Renal pelvis (tissue), 4 donors: ENCODE measurements around the gene ARHGEF17. TPM values are rescaled to one million over a fixed set of nuclear protein-coding genes. Genes with fewer than 3 reads are reported as not detected.

Source experiments
- DNase-seq: peaks from one replicate; pipeline ENCODE4 v3.0.0-alpha.2; 2013
- polyA plus RNA-seq, 3 donors: library from polyadenylated mRNA; unstranded; fragments of 120-200 nt; gene quantifications; one replicate each; pipeline ENCODE4 v1.2.1, GENCODE V29; 2013; ENCODE audit not compliant: insufficient read length in 3 of 3

The ARHGEF17 gene
- polyA plus RNA-seq, 3 donors = 91.9 to 121 (median 107) TPM

DNA sequence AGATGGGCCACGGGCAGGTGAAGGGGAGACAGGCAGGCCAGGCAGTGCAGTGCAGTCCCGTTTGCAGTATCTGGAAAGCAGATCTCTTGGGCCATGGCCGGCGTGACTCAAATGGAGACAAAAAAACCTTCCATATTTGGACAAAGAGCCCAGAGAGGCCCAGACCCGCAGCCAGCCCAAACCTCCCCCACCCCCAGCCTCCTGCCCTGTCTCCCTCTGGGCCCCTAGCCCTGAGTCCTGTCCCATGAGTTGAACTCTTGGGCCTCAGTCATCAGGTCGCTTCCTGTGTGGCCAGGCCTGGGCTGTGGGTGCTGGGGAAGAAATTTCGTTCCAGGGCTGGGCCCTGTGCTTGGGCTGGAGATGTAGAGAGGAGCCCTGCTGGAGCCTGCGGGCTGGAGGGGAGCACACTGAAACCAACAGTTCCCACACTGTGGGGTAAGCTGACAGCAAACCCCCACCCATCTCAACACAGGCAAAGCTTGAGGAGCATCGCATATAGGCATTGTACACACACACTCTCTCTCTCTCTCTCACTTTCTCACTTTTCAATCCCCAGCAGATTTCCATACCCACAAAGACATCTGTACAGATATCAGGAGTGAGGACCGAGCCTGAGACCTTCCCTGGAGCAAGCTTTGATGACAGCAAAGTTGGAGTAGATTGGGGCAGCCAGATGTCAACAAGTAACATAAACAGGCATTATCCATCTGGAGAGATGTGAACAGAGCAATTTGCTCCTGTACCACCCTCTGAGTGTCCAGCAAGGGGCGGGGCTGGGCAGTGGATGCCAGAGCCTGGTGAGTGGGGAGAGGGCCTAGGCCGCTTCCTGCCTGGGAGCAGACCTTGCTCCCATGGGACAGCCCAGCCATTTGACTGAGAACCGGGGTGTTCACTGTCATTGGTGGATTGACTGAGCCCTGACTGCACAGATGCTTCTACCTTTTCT, 17.2 kb downstream of the ARHGEF17 start:
- no peak for DNase-seq

- no peak for DNase-seq
Measured at GRCh38 chr11:73326929-73327811, 19.1 kb downstream of the ARHGEF17 start.

- no peak for DNase-seq
Measured at GRCh38 chr11:73327812-73328364, 19.8 kb downstream of the ARHGEF17 start.

DNA sequence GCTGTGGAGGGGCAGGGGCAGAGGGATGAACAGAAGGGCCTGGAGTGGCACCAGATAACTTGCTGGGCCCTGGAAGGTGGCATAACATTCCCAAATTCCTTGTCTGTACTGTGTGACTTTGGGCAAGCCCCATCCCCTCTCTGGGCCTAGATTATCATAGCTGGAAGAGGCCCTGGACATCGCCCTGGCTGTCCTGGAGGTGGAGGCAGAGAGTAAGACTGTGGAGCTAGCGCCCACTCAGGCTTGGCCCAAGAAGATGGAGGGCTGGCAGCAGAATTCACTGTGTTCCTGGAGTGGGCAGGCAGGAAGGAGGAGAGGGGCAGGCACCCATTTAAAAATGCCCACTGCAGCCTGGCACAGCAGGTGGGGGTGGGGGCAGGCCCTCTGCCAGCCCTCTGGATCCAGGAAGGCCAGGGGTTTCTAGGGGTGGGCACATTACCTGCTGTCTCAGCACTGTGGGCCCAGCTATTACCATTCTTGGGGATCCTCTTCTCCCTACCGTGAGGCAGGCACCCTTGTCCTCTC, 22.6 kb downstream of the ARHGEF17 start:
- DNase-seq = no peak

DNA sequence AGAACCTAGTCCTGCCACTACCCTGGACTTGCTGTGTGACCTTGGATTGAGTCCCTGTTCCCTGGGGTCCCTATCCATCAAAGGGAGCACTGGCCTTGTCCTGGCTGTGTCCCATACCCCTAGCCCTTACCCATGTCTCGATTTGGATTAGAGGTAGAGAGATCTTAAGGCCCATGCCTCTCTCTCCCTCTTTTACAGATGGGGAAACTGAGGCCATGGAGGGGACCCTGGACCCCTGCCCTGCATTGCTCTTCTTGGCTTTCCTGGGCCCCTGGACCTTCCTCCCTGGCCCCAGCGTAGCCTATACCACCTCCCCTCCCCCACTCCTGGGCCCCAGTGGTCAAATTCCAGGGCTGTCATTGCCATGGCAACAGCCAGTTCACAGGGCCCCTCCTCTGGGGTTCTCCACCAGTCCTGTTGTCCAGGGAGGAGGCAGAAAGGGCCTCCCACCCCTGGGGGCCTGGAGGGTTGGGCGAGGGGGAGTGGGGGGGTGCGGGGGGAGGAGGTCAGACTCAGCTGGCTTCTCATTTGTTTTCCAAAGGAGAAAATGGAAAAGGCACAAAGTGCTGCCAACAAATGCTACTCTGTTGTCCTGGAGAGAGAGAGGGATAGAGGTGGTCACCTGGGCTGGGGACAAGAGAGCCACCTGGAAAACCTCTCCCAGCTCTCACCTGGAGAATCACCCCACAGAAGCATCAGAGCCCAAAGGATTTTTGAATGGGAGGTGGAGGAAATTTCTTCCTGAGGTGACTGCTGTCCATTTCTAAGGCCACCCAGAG, 23.3 kb downstream of the ARHGEF17 start:
- peak; percentile 89 for DNase-seq

- DNase-seq = no peak
Measured at GRCh38 chr11:73333173-73333572, 25.1 kb downstream of the ARHGEF17 start.

- DNase-seq = no peak
Measured at GRCh38 chr11:73333640-73334383, 25.7 kb downstream of the ARHGEF17 start.

- peak; percentile 35 for DNase-seq
Measured at GRCh38 chr11:73334384-73335203, 26.5 kb downstream of the ARHGEF17 start.

- DNase-seq = peak; percentile 90
Measured at GRCh38 chr11:73335204-73335923, 27.3 kb downstream of the ARHGEF17 start.

DNA sequence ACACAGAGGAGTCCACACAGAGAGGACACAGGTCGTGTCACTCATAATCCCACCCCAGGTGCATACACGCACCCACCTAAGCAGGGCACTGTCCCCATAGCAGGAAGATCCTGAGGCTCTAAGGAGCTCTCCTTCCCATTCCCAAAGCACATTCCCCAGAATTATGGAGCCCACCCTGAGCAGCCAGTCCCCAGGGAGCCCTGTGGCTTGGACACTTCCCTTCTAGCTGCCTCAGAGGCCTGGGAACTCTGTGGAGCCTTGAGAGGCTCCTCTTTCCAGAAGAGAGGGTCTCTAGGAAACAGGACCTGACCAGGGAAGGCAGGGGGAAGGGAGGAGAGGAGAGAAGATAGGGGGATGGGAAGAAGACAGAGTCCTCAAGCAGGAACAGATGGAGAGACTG, 29.8 kb downstream of the ARHGEF17 start:
- no peak for DNase-seq

DNA sequence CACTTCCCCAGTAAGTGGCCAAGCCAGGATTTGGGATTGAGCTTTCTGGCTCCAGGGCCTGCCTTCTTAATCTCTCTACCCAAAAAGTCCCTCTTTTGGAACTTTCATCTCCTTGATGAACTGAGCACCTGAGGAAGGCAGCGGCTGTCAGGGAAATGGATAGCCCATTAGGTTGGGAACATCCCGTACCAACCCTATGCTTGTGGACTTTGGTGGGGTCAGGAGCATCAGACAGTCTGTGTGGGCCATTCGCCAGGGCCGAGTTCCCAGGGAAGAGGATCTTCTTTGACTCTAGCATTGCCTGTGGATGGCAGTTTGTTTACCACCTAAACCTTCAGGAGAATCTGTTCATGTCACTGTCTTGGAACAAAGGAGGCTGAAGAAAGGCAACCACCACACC, 30.2 kb downstream of the ARHGEF17 start:
- DNase-seq = no peak

DNA sequence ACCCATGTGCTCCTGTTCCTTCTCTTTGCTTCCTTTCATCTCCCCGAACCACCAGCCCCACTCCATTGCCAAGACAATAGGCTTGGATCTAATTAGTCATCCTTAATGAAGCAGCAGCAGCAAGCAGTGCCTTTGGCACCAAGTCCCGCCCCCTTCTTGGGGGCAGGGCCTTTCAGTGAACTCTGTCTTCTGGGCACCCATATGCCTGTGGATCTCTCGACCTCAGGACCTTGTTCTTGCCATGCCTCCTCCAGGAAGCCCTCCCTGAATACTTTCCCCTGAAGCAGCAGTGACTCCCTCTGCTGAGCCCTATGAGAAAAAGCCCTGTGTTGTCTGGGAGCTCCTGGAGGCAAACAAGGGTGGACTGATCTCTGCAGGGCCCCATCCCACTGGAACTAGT, 32.1 kb downstream of the ARHGEF17 start:
- no peak for DNase-seq

GRCh38 chr11:73342633-73343032, 34.6 kb downstream of the ARHGEF17 start:
- no peak for DNase-seq

DNA sequence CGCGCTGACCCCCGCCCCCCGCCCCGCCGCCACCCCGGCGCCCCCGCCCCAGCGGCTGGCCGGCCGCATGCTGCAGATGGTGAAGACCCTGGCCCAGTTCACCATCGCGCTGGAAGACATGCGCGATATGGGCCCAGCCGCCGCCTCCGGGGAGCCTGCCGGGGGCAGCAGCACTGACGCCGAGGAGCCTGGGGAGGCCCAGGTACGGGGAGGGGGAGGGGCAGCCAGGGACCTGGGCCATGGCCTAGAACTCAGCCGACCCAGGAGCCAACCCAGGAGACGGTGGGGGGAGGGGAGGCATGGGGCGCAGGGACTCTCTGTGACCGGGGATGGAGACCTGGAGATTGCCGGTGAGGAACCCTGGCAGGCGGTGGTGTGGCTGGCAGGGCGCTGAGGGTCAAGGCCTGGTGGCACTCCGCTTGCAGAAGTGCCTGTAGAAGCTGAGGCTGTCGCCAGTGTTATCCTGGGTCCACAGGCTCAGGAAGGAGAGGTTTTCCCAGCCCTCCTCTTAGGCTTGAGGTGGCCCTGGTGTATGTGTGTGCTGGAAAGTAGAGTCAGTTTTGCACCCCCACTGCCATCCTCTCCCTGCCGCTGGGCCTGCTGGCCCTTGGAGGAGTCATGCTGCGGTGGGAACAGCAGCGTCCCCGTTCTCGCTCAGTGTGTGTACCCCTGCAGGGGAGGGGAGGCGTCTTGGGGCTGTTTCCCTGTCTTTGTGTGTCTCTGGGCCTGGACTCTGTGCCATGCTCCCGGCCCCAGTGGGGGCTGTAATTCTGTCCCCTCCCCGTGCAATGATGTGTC, 35.2 kb downstream of the ARHGEF17 start:
- no peak for DNase-seq

GRCh38 chr11:73344191-73344607, 36.1 kb downstream of the ARHGEF17 start:
- no peak for DNase-seq

GRCh38 chr11:73345481-73346160, 37.5 kb downstream of the ARHGEF17 start:
- DNase-seq = no peak

DNA sequence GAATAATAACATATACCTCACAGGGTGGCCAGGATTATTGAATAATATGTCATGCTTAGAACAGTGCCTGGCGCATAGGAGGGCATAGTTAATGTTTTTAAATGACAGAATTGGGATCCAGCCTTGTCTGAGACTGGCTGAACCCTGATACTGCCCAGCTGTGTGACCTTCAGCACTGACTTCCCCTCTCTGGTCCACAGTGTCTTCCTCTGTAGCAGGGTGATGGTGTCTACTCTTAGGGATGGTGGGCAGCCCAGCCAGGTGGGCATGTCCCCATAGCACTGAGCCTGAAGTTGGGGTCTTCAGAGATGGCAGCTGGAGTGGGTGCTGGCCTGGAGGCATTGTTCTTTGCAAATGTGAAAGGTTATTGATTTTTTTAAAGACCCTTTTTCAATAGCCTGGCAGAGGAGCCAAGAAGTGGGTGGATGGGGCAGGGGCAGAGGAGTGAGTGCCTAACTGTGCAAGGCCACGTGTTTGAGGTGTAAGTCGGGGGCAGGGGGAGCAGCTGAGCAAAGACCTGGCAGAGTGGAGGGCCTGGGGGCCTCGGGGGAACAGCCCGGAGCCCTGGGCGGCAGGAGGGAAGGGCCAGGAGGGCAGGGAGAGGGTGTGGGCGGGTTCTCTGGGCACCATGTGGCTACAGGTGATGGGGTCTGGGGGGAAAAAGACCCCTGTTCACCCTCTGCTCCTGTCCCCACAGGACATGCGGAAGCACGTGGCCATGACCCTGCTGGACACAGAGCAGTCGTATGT, 38.3 kb downstream of the ARHGEF17 start:
- DNase-seq = no peak
